A172 (cell line): ENCODE measurements around the gene ERG28. TPM values are rescaled to one million over a fixed set of nuclear protein-coding genes. Genes with fewer than 3 reads are reported as not detected.
"Not testable (repeated sequence)": the region's sequence is repeated elsewhere in the genome, so short reads cannot be mapped to it uniquely, and the experiment has no call there.

Experiments used
- DNase-seq: peaks from one replicate; pipeline ENCODE4 v3.0.0-alpha.2; 2015; ENCODE audit warnings: low spot score
- total RNA-seq: library from RNA; depleted of rRNA; stranded (reverse); fragments of >200 nt; shearing (Covaris generic); gene quantifications from 2 replicates; pipeline ENCODE4 v1.2.3, GENCODE V29; 2014; rRNA removed

The ERG28 gene
- total RNA-seq, 1 experiment from 2014 or later, result 6.4 TPM

GRCh38 chr14:75625034-75625433 is 35.6 kb downstream of the ERG28 start:
- DNase-seq, result no peak

GRCh38 chr14:75619548-75619947 is 41.1 kb downstream of the ERG28 start:
- no peak for DNase-seq

- no peak for DNase-seq
These were observed 45.5 kb downstream of the ERG28 start for GRCh38 chr14:75615200-75615599.

GRCh38 chr14:75614179-75614578 is 46.5 kb downstream of the ERG28 start:
- no peak for DNase-seq

- DNase-seq, result no peak
These were observed 48.5 kb downstream of the ERG28 start for GRCh38 chr14:75612157-75612556.

GRCh38 chr14:75610834-75611233 is 49.8 kb downstream of the ERG28 start:
- no peak for DNase-seq

- no peak for DNase-seq
These were observed 50.8 kb downstream of the ERG28 start for GRCh38 chr14:75609606-75610475.

GRCh38 chr14:75609116-75609515 is 51.6 kb downstream of the ERG28 start:
- no peak for DNase-seq

GRCh38 chr14:75607842-75608640 is 52.6 kb downstream of the ERG28 start:
- no peak for DNase-seq

- DNase-seq, result no peak
These were observed 53.6 kb downstream of the ERG28 start for GRCh38 chr14:75607044-75607443.

- DNase-seq, result no peak
These were observed 54.8 kb downstream of the ERG28 start for GRCh38 chr14:75605916-75606315.

GRCh38 chr14:75604979-75605851 is 55.5 kb downstream of the ERG28 start:
- no peak for DNase-seq

- no peak for DNase-seq
These were observed 58.2 kb downstream of the ERG28 start for GRCh38 chr14:75602503-75602902.

- DNase-seq, result not testable (repeated sequence)
These were observed 59.6 kb downstream of the ERG28 start for GRCh38 chr14:75601061-75601460.

- DNase-seq, result not testable (repeated sequence)
These were observed 60.6 kb downstream of the ERG28 start for GRCh38 chr14:75600100-75600499.

Other genes starting within 250 kb of the ERG28 start
- gene JDP2, start 232.9 kb downstream of the ERG28 start, total RNA-seq, result 8.2 and 19.3 TPM in 2 replicates
- gene BATF, start 138.4 kb downstream of the ERG28 start, total RNA-seq, result not detected in 2 replicates
- 0.59 and 0.65 TPM in 2 replicates for gene FLVCR2, start 82.3 kb downstream of the ERG28 start, total RNA-seq
- 10.1 and 16.8 TPM in 2 replicates for gene TTLL5, start 370 bp upstream of the ERG28 start, total RNA-seq